HG03066 (cell line): Measurements from ENCODE around the gene CAMK2B.

ENCODE experiments used
- ATAC-seq: cut with Tn5 transposase; IDR thresholded peaks from one replicate; pipeline ENCODE4 v1.9.1; 2021; ENCODE audit warnings: low read depth; ENCODE audit not compliant: unreplicated experiment

Gene CAMK2B

DNA sequence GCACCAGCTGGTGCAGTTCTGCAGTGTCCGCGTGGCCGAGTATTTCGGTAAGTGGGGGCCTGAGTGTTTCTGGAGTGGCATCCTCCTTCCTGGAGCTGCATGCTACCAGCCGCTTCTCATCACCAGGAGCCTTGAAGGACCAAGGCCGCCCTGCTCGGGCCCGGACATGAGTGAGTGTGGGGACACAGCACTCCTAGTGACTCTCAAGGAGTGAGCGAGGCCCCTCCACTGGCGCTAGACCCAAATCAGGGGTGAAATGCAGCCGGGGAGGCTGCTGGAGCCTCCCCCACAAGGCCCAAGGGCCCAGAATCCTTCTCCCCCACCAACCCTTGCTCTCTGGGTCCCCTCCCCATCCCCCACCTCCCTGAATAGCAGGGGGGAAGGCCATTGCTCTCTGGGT lies 48.0 kb downstream of the CAMK2B start:
- no peak for ATAC-seq

DNA sequence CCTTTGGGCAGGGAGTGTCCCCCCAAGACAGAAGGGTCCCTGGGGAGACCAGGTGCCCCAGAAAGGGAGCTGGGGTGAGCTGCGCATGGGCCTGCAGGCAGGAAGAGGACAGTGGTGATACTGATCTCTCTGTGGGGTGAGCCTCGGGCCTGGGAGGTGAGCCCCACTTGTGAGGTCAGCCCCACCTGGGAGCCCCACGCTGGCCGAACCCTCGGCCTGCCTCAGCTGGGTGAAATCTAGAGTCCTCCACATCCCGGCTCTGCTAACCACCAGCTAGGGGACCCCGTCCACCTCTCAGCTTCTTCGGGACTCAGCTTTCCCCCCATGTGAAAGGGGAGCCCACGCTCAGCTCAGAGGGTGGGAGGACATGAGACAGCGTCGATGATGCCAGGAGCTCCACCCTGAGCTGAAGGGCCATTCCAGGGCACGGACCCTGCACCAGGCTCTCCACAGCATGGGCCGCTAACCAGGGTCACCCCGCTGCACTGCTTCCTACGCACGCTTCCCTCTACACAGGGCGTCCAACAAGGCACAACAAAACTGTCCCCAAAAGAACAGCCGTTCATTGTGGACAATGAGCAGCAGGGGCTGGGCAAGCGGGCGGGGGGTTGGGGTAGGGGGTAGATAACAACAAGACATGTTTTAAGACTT lies 48.7 kb downstream of the CAMK2B start:
- ATAC-seq: no peak

DNA sequence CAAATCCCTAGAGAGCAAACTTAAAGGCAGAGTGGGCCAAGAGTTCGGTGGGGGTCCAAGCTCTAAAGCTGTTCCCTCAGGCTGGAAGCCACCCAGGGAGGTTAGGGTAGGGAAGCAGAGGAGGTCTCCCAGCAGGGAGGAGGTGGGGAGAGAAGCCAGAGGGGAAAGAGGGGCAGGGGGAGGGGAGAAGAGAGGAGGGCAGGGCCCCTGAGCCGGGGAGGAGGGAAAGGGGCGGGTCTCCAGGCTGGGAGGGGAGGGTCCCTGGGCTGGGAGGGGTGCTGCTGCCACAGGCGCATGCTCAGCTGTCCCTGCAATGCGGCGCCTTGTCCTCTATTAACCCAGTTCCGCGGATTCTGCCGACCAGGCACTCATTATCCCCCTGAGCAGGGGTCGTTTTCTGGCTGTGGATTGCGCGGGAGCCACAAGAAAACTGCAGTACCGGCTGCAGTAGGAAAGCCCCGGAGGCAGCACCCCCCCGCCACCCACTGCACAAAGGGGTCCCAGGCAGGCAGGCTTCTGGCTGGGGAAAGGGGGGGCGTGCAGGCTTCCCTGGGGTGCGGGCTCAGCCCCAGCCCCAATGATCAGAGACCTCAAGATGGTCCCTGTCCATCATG lies 49.3 kb downstream of the CAMK2B start:
- ATAC-seq: no peak

DNA sequence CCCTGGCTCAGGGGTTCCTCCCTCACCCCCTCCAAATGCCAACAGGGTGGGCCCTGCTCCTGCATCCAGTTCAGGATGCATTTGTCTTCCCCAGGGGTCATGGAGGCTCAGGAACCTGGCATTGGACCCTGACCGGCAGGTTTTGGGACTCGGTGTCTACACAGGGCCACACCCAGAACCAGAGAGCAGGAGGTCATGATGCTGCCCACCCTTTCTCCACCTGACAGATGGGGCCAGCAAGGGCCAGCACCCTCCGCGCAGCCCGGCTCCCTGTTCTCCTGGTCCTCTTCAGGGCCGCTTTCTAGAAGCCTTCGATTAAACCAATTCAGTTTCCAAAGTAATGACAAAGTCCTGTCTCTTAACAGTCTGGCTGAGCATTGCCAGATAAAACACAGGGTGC lies 50.2 kb downstream of the CAMK2B start:
- ATAC-seq: no peak

DNA sequence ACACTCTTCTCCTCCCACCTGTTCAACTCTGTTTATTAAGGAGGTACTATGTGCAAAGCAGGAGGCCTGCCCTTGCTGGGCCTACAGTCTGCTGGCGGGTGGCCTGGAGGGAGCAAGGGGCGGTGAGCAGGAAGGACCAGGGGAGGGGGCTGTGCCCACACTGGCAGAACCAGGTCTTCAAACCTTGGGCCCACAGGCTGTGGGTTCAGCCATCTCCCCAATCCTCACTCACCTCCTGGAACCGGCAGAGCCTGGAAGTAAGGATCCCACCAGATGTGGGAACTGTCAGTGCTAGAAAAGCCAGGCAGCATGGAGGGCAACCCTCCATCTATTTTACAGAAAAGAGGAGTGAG lies 50.8 kb downstream of the CAMK2B start:
- ATAC-seq: no peak

DNA sequence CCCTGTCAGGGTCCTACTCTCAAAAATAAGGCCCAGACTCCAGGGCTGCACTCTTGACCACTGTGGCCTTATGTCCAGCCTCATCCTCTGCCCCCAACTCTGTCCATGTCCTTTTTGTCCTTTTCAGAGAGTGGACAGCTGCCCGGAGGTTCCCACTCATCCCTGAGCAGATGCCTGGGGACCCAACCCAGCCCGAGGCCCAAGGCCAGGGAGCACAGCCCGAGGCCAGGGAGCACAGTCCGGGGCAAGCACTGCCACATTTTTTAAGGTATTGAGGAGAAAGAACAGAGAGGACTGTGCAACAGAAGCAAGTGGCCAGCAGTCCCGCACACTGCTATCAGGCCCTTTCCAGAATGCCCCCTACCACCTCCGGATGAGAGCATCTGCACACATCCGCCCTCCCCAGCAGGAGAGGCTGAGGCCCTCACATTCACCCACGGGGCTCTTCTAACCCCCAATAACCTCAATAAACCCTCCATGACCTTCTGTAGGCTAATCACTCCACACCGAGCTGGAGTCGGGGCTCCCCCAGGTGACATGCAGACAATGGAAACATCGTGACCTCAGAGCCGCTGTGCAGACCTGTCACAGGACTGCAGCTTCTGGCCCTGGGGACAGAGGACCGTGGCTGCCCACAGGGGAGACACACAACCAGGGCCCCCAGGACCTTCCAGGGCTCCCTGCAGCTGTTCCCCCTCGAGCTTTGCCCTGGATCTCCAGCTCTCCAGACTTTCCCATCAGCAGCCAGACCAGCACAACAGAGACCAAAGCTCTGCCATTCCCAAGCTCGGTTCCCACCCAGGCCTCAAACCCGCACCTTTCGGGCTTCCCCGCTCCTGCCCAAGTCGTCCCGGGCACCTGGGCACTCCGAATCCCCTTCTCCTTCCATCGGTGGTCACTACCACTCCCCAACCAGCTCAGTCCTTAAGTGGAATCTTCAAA lies 51.4 kb downstream of the CAMK2B start:
- ATAC-seq: no peak

DNA sequence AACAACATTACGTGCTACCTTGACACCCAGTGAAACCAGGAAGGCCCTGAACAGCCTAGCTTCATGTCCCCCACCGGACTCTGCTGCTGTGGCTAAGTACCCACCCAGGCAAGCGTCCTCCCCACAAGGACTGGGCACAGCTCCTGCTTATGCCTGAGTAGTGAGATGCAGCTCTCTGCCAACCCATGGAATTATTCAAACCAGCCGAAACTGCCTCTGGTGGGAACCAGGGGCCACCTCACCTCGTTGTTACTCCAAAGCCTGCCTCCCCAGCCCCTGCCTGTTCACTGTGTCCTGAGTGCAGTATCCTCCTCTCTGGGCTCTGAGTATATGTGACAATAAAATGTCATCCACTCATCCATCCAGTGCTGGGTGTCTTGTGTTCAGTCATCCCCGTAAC lies 52.4 kb downstream of the CAMK2B start:
- no peak for ATAC-seq

DNA sequence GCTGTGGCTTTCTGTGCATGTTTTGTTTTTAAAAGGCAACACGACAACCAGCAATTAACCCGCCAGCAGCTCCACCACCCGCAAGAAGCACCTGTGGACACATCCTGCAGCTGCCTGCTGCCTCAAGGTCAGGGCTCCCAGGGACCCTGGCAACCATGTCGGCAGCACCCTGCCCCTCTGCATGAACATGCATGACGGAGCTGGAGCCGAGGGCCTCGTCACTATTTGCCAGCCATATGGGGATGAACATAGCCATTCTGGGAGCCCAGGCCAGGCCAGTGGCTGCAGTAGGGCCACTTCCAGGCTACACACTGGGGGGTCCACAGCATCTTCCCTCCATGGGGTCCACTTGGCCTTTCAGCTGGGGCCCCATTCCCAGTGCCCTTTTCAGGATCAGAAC lies 52.9 kb downstream of the CAMK2B start:
- ATAC-seq: no peak

DNA sequence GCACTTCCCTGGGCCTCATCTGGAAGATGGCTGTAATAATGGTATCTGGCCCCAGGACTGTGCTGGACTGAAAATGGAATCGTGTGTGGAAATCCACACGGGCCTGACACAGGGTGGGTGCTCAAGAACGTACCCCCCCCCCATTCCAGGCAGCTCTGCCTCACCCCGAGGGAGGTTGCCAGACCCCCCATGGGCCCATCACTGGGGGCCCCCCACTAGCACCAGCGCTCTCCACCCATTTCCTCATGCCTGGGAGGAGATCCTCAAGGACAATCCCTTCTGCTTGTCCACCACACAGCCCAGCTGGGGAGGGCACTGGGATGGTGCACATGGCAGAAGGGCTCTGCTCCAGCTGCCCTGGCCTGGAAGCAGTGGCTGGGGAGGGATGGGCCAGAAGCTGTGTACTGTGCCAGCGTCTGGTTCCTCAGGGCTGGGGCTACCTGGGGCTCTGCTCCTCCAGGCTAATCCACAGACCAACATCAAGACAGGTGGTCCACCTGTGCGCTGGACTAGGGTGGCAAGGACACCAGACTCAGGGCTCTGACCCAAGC lies 55.4 kb downstream of the CAMK2B start:
- no peak for ATAC-seq

DNA sequence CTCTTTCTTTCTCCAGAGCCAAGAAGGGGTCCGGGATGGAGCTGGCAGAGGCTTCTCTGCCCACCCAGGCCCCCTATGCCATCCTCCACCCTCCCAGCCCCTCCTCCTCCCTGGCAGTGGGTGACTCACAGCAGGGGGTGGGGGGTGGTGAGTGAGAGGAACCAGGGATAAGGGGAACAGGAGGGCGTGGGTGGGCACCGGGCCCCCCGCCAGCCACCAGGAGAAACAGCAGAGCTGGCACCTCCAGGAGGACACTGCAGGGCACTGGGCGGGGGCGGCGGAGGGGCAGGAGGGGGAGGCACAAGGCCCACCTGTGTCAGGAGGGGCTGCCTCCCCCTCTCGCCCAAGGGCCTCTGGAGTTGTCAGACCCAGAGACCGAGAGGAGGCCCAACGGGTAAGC lies 56.0 kb downstream of the CAMK2B start:
- no peak for ATAC-seq

DNA sequence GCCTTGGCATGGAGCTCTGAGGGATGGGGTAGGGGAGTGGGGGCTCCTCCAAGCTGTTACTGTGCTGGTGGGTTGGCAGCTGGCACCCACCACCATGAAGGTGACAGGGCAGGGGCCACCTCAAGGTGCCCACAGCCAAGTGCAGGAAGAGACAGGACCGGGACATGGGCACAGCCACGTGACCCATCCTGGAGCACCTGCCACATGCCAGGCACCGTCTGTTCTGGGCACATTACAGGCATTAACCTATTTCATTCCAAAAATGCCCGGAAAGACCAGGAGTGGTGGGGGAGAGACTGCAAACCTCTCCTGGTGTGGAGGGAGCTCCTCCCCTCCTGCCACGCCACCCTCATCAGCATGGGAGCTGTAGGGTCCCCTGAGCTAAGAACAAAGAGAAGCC lies 56.7 kb downstream of the CAMK2B start:
- ATAC-seq: no peak

DNA sequence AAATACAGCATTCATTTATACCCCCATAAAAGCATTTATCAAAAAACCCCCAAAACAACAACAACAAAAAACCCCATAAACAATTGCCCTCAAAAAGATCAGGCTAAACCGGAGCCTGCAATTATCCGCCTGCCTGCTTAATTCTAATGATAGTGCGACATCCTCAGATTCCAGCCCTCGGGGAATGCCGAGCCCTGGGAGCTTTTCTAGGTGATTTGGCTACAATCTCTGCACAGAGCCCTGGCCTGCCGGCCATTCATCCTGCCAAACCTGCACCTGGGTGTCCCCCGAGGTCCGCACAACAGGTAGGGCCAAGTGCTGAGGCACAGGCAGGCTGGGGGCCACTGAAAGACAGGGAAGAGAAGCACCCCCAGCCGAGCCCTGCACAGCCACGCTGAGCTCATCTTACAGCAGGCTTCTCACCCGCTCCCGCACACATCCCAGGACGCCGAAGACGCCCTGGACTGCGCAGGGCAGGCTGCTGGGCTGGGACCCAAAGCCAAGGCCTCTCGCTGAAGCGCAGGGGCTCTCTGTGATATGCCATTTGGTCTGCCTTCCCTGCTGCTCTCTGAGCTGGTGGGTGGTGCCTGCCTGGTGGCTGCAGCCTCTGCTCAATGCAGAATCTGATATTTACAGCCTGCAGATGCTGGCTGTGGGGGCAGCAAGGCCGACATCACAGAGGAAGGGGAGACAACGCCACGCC lies 57.5 kb downstream of the CAMK2B start:
- no peak for ATAC-seq

DNA sequence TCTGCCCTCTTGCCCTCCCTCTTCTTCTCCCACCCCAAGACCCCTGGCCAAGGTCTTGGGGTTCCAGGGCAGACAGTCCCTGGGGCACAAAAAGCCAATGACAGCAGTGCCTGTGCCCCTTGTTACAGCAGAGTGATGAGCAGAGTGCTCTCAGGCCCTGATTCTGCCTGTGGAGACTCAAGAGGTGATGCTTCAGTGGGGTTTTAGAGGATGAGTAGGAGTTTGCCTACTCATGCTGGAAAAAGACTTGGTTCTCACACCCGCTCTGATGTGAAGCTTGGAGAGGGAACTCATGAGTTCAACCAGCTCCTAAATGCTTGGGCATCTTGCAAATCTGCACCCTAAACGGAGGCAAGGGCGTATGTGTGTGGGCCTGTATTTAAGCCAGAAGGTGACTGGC lies 58.2 kb downstream of the CAMK2B start:
- no peak for ATAC-seq

DNA sequence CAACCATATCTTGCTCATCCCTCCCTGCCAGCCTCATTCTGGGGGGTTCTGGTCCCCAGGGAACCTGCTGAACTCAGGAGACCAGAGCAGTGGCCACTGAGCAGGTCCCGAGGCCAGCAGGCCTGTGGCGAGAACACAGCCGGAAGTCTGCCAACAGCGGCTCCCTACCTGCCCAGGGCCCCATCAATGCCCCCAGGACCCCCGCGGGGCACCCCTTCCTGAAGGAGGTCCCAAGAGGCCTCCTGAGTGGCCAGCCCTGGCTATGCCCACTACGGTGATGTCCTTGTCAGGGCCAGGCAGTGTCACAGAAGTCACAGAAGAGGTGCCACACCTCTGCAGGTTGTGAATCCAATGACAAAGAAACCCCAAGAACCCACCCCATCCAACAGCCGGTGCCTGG lies 58.9 kb downstream of the CAMK2B start:
- ATAC-seq: no peak

DNA sequence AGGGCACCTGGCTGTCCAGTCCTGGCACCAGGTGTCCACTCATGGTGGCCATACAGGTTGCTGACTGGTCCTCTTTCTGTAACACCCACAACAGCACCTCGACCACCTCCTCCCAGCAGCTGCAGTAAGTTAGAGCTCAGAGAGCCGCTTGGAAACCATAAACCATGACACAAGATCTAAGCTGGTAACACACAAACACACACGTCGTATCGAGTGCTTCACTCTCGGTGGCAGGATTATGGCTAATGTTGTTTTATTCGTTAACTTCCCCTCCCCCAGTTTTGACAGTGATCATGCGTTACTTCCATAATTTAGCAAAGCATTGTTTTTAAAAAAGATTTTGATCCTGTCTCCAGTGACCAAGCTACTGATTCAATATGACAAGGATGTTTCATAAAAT lies 59.7 kb downstream of the CAMK2B start:
- no peak for ATAC-seq

DNA sequence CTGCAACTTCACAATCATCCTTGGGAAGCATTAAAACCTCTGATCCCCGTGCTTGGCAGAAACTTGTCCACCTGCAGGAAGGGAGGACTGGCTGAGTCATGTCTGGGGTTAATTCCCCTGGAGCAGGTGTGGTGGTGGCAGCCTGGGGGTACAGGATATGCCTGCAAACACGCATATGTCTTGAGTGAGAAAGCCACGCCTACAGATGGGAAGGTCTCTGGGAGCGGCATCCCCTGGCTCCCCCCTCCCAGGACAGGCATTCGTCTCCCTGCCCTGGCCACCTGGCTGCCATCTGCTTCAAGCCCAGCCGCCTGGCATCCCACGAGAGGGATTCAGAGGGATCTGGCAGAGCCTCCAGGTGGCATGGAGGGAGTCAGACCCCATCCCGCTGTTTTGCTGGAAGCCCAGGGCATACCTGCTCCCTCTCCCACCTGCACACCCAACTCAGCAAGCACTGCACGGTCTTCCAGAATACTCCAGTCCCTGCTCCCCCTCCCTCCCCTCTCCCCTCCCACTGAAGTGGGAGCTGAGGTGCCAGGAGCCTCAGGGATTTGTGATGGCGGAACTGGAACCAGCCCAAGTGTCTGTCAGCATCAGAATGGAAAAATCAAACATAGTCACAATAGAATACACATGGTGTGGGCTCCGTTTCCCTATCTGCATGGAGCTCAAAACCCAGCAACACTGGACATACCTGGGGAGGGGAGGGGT lies 61.0 kb downstream of the CAMK2B start:
- no peak for ATAC-seq

DNA sequence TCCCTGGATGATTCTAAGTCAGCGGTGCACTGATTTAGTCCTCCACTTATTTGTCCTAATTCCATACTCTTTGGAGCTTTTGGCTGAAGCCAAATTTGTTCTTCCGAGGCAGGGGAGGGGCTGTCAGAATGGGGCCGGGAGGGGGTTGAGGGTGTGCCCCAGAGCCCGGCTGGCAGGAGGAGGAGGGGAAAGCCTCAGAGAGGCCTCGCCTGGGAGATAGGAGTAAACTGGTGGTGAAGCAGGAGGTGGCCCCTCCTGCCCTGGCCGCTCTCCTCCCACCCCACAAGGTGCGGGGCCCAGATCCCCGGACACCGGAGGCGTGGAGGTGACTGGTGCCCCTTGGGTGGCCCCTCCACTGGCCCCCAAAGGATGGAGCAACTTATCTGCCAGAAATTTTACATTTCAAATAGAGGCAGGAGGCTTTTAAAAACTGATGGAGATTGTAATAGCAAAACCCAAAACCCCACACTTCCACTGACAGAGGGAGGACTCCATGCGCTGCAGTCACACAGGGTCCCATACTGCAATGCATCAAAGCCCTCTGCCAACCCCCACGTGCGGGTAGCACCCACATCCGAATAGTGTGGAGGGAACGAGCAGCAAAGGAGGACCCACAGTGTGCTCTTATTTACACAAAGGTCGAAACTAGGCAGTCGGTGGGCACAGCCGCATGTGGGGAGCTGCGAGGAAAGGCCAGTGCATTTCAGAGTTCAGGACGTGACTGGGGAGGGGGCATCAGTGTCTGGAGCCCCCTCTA lies 61.9 kb downstream of the CAMK2B start:
- ATAC-seq: no peak

DNA sequence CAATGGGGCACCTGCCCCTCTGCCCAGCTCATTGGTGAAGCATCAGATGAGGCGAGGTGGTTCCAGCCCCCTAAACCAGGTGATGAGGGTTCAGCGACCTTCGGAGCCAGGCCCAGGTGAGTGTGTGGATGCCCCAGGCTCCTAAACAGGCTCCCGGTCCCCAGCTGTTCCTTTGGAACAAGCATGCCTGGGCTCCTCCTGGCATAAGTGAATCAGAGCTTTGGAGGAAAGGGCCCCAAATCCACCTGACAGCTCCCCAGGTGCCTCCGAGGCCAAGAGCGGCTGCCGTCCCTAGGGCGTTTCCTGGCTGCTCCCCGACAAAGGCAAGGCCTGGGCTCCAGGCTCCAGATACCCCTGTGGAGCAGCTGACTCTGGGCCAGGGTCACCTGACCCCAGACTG lies 63.4 kb downstream of the CAMK2B start:
- ATAC-seq: no peak

DNA sequence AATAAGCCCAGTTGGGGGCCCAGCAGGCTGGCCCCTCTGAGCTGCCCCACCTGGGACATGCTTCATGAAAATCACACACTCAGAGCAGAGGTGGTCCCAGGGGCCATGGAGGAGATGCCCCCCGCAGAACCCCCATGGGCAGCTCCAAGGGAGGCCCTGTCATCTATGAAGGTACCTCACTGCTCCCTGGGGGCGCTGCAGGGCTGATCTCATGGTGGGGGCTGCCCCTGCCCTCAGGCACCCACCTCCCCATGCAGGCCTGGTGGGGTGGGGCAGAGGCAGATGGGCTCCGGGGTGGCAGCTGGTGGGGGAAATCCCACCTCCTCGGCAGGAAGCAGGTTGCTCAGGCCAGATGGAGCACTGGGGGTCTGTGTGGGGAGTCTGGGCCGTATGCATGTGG lies 64.2 kb downstream of the CAMK2B start:
- no peak for ATAC-seq
